NCI-H345 treated with DMSO at 0.1 percent for 48 hours (cell line): ENCODE measurements around the gene PTPRN2.
"Not testable (repeated sequence)": the region's sequence is repeated elsewhere in the genome, so short reads cannot be mapped to it uniquely, and the experiment has no call there.

Experiments used
- DNase-seq: peaks from one replicate; lab custom pipeline; 2025; ENCODE audit not compliant: unreplicated experiment; lab: John Stamatoyannopoulos, UW

The PTPRN2 gene

GRCh38 chr7:158472596-158472995, 115.0 kb downstream of the PTPRN2 start:
- no peak for DNase-seq

DNA sequence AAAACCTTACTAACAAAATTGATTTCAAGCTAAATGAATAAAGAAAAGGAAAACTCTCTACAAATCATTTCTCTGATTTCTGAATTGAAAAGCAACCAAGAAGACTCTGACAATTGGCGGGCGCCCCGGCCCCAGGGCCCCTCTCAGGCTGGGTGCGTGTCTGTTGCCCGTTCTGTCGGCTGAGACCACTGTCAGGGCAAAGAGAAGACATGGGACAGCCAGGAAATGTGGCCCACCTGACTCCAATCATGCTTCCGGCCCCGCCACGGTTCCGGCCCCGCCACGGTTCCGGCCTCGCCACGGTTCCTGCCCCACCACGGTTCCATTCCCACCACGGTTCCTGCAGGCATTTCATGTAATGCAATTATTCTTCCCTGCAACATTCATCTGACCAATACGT, 115.9 kb downstream of the PTPRN2 start:
- DNase-seq = no peak

- DNase-seq = no peak
Measured at GRCh38 chr7:158470336-158470735, 117.3 kb downstream of the PTPRN2 start.

GRCh38 chr7:158469396-158470051, 118.1 kb downstream of the PTPRN2 start:
- no peak for DNase-seq

DNA sequence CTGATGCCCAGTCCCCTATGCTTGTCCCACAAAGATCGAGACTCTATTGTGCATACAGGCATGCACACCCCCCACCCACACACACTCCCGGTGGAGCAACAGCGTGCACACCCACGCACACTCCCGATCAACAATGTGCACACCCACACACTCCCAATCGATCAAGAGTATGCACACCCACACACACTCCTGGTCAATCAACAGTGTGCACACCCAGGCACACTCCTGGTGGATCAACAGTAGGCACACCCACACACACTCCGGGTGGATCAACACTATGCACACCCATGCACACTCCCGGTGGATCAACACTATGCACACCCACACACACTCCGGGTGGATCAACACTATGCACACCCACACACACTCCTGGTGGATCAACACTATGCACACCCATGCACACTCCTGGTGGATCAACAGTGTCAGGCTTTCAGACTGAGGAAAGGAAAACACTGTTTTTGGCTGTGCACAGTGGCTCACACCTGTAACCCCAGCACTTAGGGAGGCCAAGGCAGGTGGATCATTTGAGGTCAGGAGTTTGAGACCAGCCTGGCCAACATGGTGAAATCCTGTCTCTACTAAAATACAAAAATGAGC, 118.8 kb downstream of the PTPRN2 start:
- no peak for DNase-seq

DNA sequence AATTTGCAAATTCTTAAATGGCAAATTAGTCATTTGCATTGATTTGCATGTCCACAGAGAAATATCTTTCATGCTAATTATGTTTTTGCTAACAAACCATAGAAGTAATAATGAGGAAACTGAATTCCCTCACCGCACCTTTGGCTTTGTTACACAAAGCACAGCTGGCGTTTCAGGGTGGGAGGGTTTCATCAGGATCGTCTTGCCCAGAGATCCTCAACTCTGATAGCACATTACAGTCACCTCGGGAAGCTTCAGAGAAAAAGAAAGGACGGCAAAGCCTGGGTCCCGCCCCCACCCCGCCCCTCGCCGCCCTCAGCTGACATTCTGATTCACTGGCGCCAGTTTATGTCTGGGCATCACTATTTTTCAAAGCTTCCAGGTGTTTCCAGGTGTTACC, 119.4 kb downstream of the PTPRN2 start:
- no peak for DNase-seq

- DNase-seq = no peak
Measured at GRCh38 chr7:158467562-158467961, 120.1 kb downstream of the PTPRN2 start.

DNA sequence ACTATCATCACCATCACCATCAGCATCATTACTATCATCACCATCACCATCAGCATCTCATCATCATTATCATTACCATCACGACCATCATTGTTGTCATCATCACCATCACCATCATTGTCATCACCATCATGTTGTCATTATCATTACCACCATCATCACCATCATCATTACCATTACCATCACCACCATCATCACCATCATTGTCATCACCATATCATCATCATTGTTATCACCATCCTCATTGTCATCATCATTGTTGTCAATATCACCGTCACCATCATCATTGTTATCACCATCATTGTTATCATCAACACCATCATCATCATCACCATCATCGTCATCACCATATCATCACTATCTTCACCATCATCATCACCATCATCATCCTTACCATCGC, 124.3 kb downstream of the PTPRN2 start:
- DNase-seq = no peak

DNA sequence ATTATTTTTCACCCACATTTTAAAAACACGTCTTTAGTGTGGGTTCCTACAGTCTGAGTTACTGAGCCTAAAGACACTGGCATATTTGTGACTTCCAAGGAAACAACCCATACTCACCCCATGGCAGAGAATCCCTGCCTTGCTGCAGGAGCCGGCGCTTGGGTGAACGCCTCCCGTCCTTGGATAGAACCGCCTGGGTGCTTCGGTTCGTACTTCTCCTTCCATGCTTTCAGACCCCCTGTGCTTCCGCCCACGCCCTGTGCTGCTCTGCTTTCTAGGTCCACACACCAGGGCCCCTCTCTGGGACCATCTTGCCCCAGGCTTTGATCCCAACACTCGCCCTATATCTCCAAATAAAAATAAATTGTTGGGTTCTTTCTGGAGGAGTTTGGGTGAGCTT, 125.8 kb downstream of the PTPRN2 start:
- no peak for DNase-seq

- no peak for DNase-seq
Measured at GRCh38 chr7:158460665-158461064, 127.0 kb downstream of the PTPRN2 start.

DNA sequence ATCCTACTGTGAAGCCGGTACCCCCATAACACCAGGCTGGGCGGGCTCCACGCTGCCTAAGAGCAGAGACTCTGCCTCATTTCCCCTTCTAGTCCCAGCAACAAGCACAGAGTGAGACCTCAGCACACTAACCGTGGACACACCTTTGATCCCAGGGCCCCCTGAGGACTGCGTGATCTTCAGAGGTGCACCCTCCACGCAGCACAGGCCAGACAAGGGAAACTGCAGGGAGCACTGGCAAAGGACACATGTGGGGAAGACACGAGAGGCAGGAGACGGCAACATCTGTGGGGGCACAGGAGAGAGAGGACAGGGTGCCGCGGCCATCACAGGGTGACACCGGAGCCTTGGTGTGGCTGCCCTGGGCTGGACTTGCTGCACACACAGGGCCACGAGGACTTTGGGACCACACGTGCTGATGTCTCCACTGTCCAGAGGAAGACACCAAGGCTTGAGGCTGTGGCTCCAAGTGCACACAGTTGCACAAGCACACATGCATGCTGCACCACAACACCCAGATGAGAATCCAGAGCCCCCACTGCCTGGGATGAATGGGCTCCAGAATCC, 128.8 kb downstream of the PTPRN2 start:
- no peak for DNase-seq

- no peak for DNase-seq
Measured at GRCh38 chr7:158458096-158458495, 129.5 kb downstream of the PTPRN2 start.

DNA sequence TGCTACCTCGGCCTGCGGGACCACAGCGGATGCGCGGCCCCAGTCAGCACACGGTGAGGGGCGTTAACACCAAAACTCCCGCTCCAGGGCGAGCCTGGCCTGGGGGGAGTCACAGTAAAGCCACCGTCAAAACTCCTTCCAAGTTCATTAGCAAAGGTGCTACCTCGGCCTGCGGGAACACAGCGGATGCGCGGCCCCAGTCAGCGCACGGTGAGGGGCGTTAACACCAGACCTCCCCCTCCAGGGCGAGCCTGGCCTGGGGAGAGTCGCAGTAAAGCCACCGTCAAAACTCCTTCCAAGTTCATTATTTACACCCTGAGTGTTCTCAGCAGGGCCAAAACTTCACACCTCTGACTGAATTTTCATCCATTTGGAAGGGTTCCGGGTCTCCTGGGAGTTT, 130.0 kb downstream of the PTPRN2 start:
- not testable (repeated sequence) for DNase-seq

DNA sequence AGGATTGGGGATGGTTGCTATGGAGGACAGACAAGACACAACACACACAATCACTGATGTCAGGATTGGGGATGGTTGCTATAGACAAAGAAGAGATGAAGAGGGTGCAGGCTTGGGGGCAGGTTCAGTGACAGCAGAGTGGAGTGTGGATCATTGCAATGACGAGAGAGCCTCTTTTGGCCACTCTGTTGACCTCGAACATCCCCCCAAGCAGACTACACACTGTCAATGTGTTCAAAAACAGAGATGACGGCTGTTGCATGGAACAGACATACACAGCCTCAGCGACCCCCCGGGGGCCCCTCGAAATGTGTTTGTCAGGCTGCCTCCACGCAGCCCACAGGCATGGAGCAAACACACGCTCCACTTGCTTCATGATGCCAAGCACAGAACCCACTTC, 133.0 kb downstream of the PTPRN2 start:
- no peak for DNase-seq

DNA sequence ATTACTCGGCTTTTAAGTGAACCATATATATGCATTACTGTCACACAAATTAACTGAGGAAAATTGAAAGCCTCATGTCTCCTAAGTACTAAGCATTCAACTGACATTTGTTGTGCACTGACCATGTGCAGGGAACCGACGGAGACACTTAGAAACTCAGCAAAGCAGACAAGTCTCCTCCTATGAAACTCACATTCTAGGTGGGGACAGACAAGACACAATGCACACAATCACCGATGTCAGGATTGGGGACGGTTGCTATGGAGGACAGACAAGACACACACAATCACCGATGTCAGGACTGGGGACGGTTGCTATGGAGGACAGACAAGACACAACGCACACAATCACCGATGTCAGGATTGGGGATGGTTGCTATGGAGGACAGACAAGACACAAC, 134.0 kb downstream of the PTPRN2 start:
- no peak for DNase-seq

DNA sequence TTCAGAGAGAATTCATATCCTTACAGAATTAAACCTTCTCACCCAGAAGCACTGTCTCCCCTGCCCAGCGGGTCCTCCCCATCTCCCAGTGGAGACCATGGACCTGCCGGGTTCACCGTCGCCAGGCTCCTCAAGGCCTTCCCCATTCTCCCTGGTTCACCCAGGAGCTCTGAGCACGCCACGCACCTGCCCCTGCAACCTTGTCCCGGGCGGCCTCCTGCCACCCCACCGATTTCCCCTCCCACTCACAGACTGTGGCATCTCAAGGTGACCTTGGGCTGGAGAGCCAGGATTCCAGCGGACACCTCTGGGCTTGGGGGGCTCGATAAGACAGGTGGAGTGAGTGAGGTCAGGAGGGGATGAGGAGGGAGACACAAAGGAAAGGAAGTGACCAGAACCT, 135.3 kb downstream of the PTPRN2 start:
- DNase-seq = no peak

GRCh38 chr7:158450476-158451124, 137.0 kb downstream of the PTPRN2 start:
- DNase-seq = no peak

GRCh38 chr7:158449942-158450341, 137.7 kb downstream of the PTPRN2 start:
- DNase-seq = no peak

DNA sequence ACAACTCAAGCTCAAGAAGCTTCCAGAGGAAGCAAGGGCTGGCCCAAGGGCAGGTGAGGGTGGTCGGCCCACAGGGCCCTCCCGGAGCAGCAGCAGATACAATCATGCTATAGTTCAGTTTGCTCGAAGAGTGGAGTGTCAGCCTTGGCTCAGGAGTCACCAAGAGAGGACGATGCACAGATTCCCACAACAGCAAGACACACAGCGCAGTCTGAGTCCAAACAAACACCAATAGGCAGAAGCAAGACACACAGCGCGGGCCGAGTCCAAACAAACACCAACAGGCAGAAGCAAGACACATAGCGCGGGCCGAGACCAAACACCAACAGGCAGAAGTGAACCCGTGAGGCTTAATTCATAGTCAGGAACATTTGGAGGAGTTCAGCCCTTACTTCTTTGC, 138.4 kb downstream of the PTPRN2 start:
- DNase-seq = no peak

DNA sequence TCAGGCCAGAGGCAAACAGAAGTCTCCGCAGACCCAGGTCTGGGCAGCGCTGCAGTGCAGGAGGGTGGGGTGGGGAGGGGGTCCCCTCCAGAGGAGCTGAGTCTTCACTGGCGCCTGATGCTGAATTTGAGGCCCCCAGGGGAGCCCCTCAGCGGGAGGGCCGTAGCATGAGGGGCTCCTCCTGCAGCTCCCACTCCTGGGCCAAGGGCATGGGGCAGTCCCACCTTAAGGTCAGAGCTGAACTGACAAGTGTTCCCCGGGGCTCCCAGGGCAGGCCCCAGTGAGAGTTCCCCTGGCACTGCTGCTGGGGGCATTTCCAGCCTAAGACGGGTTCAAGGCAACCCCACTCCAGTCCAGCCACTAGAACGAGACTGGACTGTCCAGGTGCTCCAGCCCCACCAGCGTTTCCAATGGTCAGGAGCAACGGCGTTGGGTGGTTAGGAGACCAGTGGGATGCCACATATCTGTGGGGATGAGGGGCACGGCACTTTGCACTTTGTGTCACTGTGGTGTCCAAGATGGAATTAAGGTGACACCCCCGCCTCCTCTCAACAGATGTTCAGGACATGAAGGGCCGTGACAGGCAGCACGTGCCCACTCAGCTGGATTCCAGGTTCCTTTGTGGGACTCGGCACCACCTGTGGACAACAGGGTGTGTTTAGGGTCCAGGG, 139.1 kb downstream of the PTPRN2 start:
- DNase-seq = no peak

DNA sequence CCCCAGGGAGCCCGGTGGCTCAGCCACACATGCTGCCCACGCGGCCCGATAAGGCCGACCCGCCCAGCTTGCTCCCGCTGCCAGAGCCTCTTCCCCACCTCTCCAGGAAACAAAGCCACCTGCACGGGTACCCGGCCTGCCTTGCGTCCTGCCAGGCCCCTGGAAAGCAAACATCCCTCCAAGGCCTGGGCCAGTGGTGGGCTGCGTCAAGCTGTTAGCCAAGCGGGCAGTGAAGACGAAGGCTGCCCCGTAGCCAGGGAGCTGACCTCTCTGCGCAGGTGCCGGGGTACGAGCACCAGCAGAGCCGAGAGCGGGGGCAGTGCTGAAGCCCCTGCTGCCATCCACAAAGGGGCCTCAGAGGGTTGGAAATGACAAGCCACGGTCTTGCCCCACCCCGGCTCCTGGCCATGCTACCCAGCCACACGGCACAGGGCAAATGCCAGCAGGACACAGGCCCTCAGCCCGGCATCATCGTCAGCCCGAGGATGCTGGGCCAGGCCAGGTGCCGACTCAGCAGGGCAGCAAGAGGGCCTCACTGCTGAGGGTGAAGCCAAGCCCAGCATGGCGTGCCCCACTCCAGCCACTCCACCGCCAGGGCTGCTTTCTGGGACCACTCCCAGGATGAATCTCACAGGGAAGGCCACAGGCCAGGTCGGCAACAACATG, 140.0 kb downstream of the PTPRN2 start:
- DNase-seq = no peak
